IMR-90 (cell line): ENCODE data around the gene ST3GAL4. TPM values are rescaled to one million over a fixed set of nuclear protein-coding genes. Genes with fewer than 3 reads are reported as not detected.

Source experiments
- ATAC-seq: fragments of 200-7000 bp; cut with Tn5 transposase; 2 replicates; pipeline ENCODE4 v1.9.1; 2020; ENCODE audit warnings: low read depth, mild to moderate bottlenecking, moderate library complexity
- BruUV-seq: library from RNA; stranded (reverse); fragments of 400-500 nt; replicated peaks from 2 replicates; lab custom pipeline; 2021; lab: Mats Ljungman, UMichigan
- CTCF ChIA-PET: fragments of 300-600 bp; formaldehyde crosslinking; extraction: SDS; loops from one replicate; lab custom pipeline; 2021; ENCODE audit warnings: antibody characterized with exemption; lab: Yijun Ruan, JAX
- POLR2A ChIA-PET: fragments of 300-600 bp; sonication (Branson Sonifier 250); formaldehyde crosslinking; loops from one replicate; lab custom pipeline; 2022; ENCODE audit warnings: antibody characterized with exemption; ENCODE audit not compliant: unreplicated experiment; lab: Charles Lee
- DNase-seq: peaks from one replicate; pipeline ENCODE4 v3.0.0; 2013
- H2AFZ ChIP-seq: replicated peaks from 2 replicates; pipeline ENCODE3; 2013; ENCODE audit warnings: low read length, mild to moderate bottlenecking; ENCODE audit not compliant: poor library complexity
- H2AK5ac ChIP-seq: 2 replicates; pipeline ENCODE4 v1.6.1; 2013; ENCODE audit warnings: low read depth, low read length, inconsistent platforms
- H2AK9ac ChIP-seq: replicated peaks from 2 replicates; pipeline ENCODE3; 2013; ENCODE audit warnings: mild to moderate bottlenecking, low read depth, low read length, moderate library complexity; ENCODE audit not compliant: poor library complexity
- H2BK120ac ChIP-seq: 2 replicates; pipeline ENCODE4 v1.6.1; 2013; ENCODE audit warnings: low read depth, low read length, inconsistent platforms
- H2BK15ac ChIP-seq: 3 replicates; pipeline ENCODE4 v1.6.1; 2013; ENCODE audit warnings: low read depth, low read length, inconsistent platforms
- H2BK20ac ChIP-seq: 2 replicates; pipeline ENCODE4 v1.6.1; 2013; ENCODE audit warnings: low read depth, mild to moderate bottlenecking, inconsistent platforms, low read length, moderate library complexity
- H2BK5ac ChIP-seq: 2 replicates; pipeline ENCODE4 v1.6.1; 2013; ENCODE audit warnings: mild to moderate bottlenecking, low read depth, low read length, inconsistent platforms; ENCODE audit not compliant: poor library complexity, severe bottlenecking
- H3K14ac ChIP-seq: replicated peaks from 2 replicates; pipeline ENCODE4 v1.6.1; 2013; ENCODE audit warnings: low read depth, low read length, inconsistent platforms
- H3K18ac ChIP-seq: 2 replicates; pipeline ENCODE4 v1.6.1; 2013; ENCODE audit warnings: low read depth, low read length, control low read depth
- H3K23ac ChIP-seq: 2 replicates; pipeline ENCODE4 v1.6.1; 2013; ENCODE audit warnings: low read depth, low read length, inconsistent platforms
- H3K27ac ChIP-seq: 2 replicates; pipeline ENCODE4 v1.5.1; 2013; ENCODE audit warnings: mild to moderate bottlenecking, control low read depth, low read length; ENCODE audit not compliant: insufficient read depth
- H3K27me3 ChIP-seq: 2 replicates; pipeline ENCODE4 v1.6.1; 2013; ENCODE audit warnings: low read length; ENCODE audit not compliant: control insufficient read depth, insufficient read depth
- H3K36me3 ChIP-seq: 2 replicates; pipeline ENCODE4 v1.6.1; 2013; ENCODE audit warnings: low read length, mixed read lengths; ENCODE audit not compliant: control insufficient read depth, insufficient read depth
- H3K4ac ChIP-seq: 2 replicates; pipeline ENCODE4 v1.6.1; 2013; ENCODE audit warnings: low read depth, low read length, inconsistent platforms
- H3K4me1 ChIP-seq: 2 replicates; pipeline ENCODE4 v1.6.1; 2013; ENCODE audit warnings: low read length, mixed read lengths; ENCODE audit not compliant: control insufficient read depth, insufficient read depth
- H3K4me2 ChIP-seq: 2 replicates; pipeline ENCODE4 v1.6.1; 2013; ENCODE audit warnings: low read depth, mild to moderate bottlenecking, control low read depth, low read length, moderate library complexity
- H3K4me3 ChIP-seq: 2 replicates; pipeline ENCODE4 v1.5.1; 2013; ENCODE audit warnings: low read depth, mild to moderate bottlenecking, control low read depth, low read length, moderate library complexity; ENCODE audit not compliant: insufficient read depth
- H3K56ac ChIP-seq: 2 replicates; pipeline ENCODE4 v1.6.1; 2013; ENCODE audit warnings: low read length, inconsistent platforms; ENCODE audit not compliant: insufficient read depth; ENCODE audit errors: extremely low read depth
- H3K79me1 ChIP-seq, 2 experiments: 2 replicates each; pipeline ENCODE4 v1.6.1; 2013; ENCODE audit warnings: low read length in 2 of 2, inconsistent platforms in 1 of 2, low read depth in 1 of 2
- H3K9ac ChIP-seq: 2 replicates; pipeline ENCODE4 v1.6.1; 2013; ENCODE audit warnings: low read depth, low read length, control low read depth
- H3K9me1 ChIP-seq: 2 replicates; pipeline ENCODE4 v1.6.1; 2013; ENCODE audit warnings: low read length, inconsistent platforms; ENCODE audit not compliant: insufficient read depth
- H3K9me3 ChIP-seq: 2 replicates; pipeline ENCODE4 v1.6.1; 2013; ENCODE audit warnings: low read length; ENCODE audit not compliant: control insufficient read depth, insufficient read depth
- H4K20me1 ChIP-seq: 2 replicates; pipeline ENCODE4 v1.6.1; 2013; ENCODE audit warnings: low read length, inconsistent platforms; ENCODE audit not compliant: insufficient read depth
- H4K5ac ChIP-seq: 2 replicates; pipeline ENCODE4 v1.6.1; 2013; ENCODE audit warnings: mild to moderate bottlenecking, low read depth, low read length, control low read depth
- H4K8ac ChIP-seq, 2 experiments: 2 replicates each; pipeline ENCODE4 v1.6.1; 2013; ENCODE audit warnings: low read depth in 2 of 2, low read length in 2 of 2, control low read depth in 1 of 2, inconsistent platforms in 1 of 2
- H4K91ac ChIP-seq: 2 replicates; pipeline ENCODE4 v1.6.1; 2013; ENCODE audit warnings: low read depth, low read length, inconsistent platforms; ENCODE audit not compliant: insufficient read depth
- BHLHE40 ChIP-seq: fragments of 150-350 bp; IDR thresholded peaks from 2 replicates; pipeline ENCODE4 v1.6.1; 2016; ENCODE audit warnings: mild to moderate bottlenecking, low read depth, low read length
- CTCF ChIP-seq: conservative IDR thresholded peaks from 2 replicates; pipeline ENCODE4 v1.5.1; 2012; ENCODE audit warnings: mild to moderate bottlenecking, low read depth, low read length, improper control_type of control experiment
- ELK1 ChIP-seq: fragments of 150-350 bp; IDR thresholded peaks from 2 replicates; pipeline ENCODE4 v1.6.1; 2016; ENCODE audit warnings: low read depth, mild to moderate bottlenecking, low read length, moderate library complexity, borderline replicate concordance
- WGBS, 2 experiments: methylation state at CpG; one replicate each; pipeline versions ENCODE4 v1.1.5 to v1.1.7; 2013; ENCODE audit warnings: missing lambda C conversion rate in 2 of 2; ENCODE audit not compliant: insufficient read length in 1 of 2; ENCODE audit errors: extremely low coverage in 2 of 2; 5-methylcytosine and 5-hydroxymethylcytosine counted together
- dilution Hi-C: fragments of 300-500 bp; cut with HindIII; formaldehyde crosslinking; loops from one replicate; pipeline ENCODE4 v1.14.3; 2018; ENCODE audit warnings: low sequenced_read_pairs; ENCODE audit not compliant: unreplicated experiment
- in situ Hi-C: fragments of 300-500 bp; cut with MboI; formaldehyde crosslinking; loops from 3 replicates; pipeline ENCODE4 v1.14.3; 2019; ENCODE audit warnings: low sequenced_read_pairs, inconsistent platforms, mixed read lengths
- intact Hi-C: fragments of 100-400 bp; cut with micrococcal nuclease; formaldehyde crosslinking; loops from 2 replicates; pipeline ENCODE4 v1.10.0; 2022
- polyA plus RNA-seq, 3 experiments: library from polyadenylated mRNA; depleted of rRNA; stranded (reverse); fragments of >200 nt; gene quantifications; 2 replicates each; pipeline ENCODE4 v1.2.3, GENCODE V29; 2012; ENCODE audit warnings: low replicate concordance in 1 of 3
- total RNA-seq: library from RNA; depleted of rRNA; stranded (reverse); fragments of >200 nt; gene quantifications from 2 replicates; pipeline ENCODE4 v1.2.3, GENCODE V29; 2012

ST3GAL4 gene
- total and polyA plus RNA-seq, 2 of the 4 experiments (the other 2 are of a cell fraction), result 17.0 to 19.7 TPM

- Histone ChIP-seq H3K27me3 (no peaks in the 10 kb centered on the region), H3K4me3 (no peak overlapping the region), H3K4ac (no peak overlapping the region), H3K9me1 (peaks cover 5% of the 10 kb centered on the region; the same call in 1 of the 2 replicates), H3K36me3 (no peaks in the 10 kb centered on the region), H3K4me2 (no peak overlapping the region), H3K56ac (no peak overlapping the region), H2AK5ac (no peak overlapping the region), H3K9ac (no peak overlapping the region), H4K20me1 (peaks cover 5% of the 10 kb centered on the region), H3K4me1 (no peaks in the 10 kb centered on the region), H3K14ac (no peak overlapping the region), H3K79me1 (peaks cover 8 to 14% of the 10 kb centered on the region in 2 experiments), H2BK5ac (no peak overlapping the region), H3K9me3 (no peaks in the 10 kb centered on the region), H2BK20ac (no peak overlapping the region), H2BK120ac (no peak overlapping the region), H3K23ac (no peak overlapping the region), H4K5ac (no peak overlapping the region), H4K91ac (no peak overlapping the region), H4K8ac (no peak overlapping the region), H2AFZ (no peak overlapping the region), H3K27ac (no peak overlapping the region), H3K18ac (no peak overlapping the region), H2AK9ac (no peak overlapping the region), H2BK15ac (no peak overlapping the region)
- ATAC-seq (no peak), DNase-seq (no peak)
- BruUV-seq, result no TSS peak
- CTCF ChIA-PET, result no interaction called here
- TF ChIP-seq ELK1 (no peak), BHLHE40 (no peak), CTCF (no peak)
- intact Hi-C loops (no loop called here), dilution Hi-C loops (no loop called here), in situ Hi-C loops (no loop called here)
- 97% methylated on average over 4 of the region's 20 CpGs; no CpG with 5 or more reads in 1 of the 2 experiments for WGBS, 2 experiments
- POLR2A ChIA-PET, result no interaction called here
Observed at GRCh38 chr11:126383339-126384335, 28.2 kb downstream of the ST3GAL4 start.
